SK-N-MC (cell line): Measurements from ENCODE around the gene GIPC2.

ENCODE experiments used
- EZH2 ChIP-seq: fragments of 200-600 bp; sonication (generic); IDR thresholded peaks from one replicate; pipeline ENCODE4 v1.6.1; 2017; ENCODE audit warnings: antibody characterized with exemption
- POLR2AphosphoS5 ChIP-seq: IDR thresholded peaks from 2 replicates; pipeline ENCODE4 v1.6.1; 2012; ENCODE audit warnings: mild to moderate bottlenecking, low read depth, low read length, borderline replicate concordance

DNA sequence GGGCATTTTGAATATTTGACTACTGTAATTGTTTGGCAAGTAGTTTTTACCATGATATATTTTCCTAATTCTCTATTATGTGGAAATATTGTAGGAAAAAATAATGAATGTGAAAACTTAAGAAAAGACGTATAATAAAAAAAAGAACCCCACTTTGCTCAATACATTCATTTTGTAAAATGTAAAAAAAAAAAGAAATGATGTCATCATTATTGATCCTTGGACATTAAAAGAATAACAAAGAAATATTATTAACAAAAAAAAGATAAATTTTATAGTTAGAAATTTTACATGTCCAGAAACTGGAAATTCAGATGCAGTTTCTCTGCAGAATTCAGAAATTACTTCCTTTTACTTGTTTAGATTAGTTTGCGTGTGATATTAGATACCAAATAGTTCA, 5.2 kb downstream of the GIPC2 start:
- no peak for TF ChIP-seq EZH2
- no peak for TF ChIP-seq POLR2AphosphoS5
